NCI-H510A treated with DMSO at 0.1 percent for 48 hours (cell line): ENCODE measurements around the gene TMED6.
"Not testable (repeated sequence)": the region's sequence is repeated elsewhere in the genome, so short reads cannot be mapped to it uniquely, and the experiment has no call there.

Experiments
- DNase-seq: peaks from one replicate; lab custom pipeline; 2025; lab: John Stamatoyannopoulos, UW

Gene TMED6

GRCh38 chr16:69301861-69302260, 49.7 kb downstream of the TMED6 start:
- no peak for DNase-seq

- no peak for DNase-seq
These were observed 50.4 kb downstream of the TMED6 start for GRCh38 chr16:69301187-69301586.

- no peak for DNase-seq
These were observed 53.3 kb downstream of the TMED6 start for GRCh38 chr16:69298261-69298660.

GRCh38 chr16:69296771-69297170, 54.8 kb downstream of the TMED6 start:
- not testable (repeated sequence) for DNase-seq

- DNase-seq: no peak
These were observed 57.5 kb downstream of the TMED6 start for GRCh38 chr16:69294051-69294450.

GRCh38 chr16:69293401-69293800, 58.2 kb downstream of the TMED6 start:
- no peak for DNase-seq
